Ishikawa (cell line): ENCODE data around the gene TLE3.

Source experiments
- CEBPB ChIP-seq: IDR thresholded peaks from 2 replicates; pipeline ENCODE4 v1.6.1; 2012
- CREB1 ChIP-seq: IDR thresholded peaks from 2 replicates; pipeline ENCODE4 v1.6.1; 2012; ENCODE audit warnings: low read depth
- EGR1 ChIP-seq: IDR thresholded peaks from 2 replicates; pipeline ENCODE4 v1.6.1; 2012
- EP300 ChIP-seq: IDR thresholded peaks from 2 replicates; pipeline ENCODE4 v1.6.1; 2012; ENCODE audit warnings: borderline replicate concordance
- FOXM1 ChIP-seq: IDR thresholded peaks from 2 replicates; pipeline ENCODE4 v1.6.1; 2012; ENCODE audit warnings: low read depth, borderline replicate concordance
- MAX ChIP-seq: IDR thresholded peaks from 2 replicates; pipeline ENCODE4 v1.6.1; 2012
- NFIC ChIP-seq: IDR thresholded peaks from 2 replicates; pipeline ENCODE4 v1.6.1; 2012
- RAD21 ChIP-seq: IDR thresholded peaks from 2 replicates; pipeline ENCODE4 v1.6.1; 2012; ENCODE audit warnings: low read depth
- REST ChIP-seq: IDR thresholded peaks from 2 replicates; pipeline ENCODE4 v1.6.1; 2012; ENCODE audit warnings: low read depth, mild to moderate bottlenecking
- TAF1 ChIP-seq: IDR thresholded peaks from 2 replicates; pipeline ENCODE4 v1.6.1; 2012; ENCODE audit warnings: low read depth, mild to moderate bottlenecking
- TCF12 ChIP-seq: IDR thresholded peaks from 2 replicates; pipeline ENCODE4 v1.6.1; 2012; ENCODE audit warnings: low read depth
- TEAD4 ChIP-seq: IDR thresholded peaks from 2 replicates; pipeline ENCODE4 v1.6.1; 2012
- USF1 ChIP-seq: IDR thresholded peaks from 2 replicates; pipeline ENCODE4 v1.6.1; 2012
- YY1 ChIP-seq: IDR thresholded peaks from 2 replicates; pipeline ENCODE4 v1.6.1; 2012; ENCODE audit warnings: low read depth
- ZBTB7A ChIP-seq: IDR thresholded peaks from 2 replicates; pipeline ENCODE4 v1.6.1; 2012; ENCODE audit warnings: low read depth

TLE3 gene

GRCh38 chr15:70035719-70036077 lies 62.0 kb downstream of the TLE3 start:
- TF ChIP-seq TCF12 (no peak), USF1 (no peak), FOXM1 (no peak), EGR1 (no peak), NFIC (no peak), MAX (no peak), CEBPB (no peak)

GRCh38 chr15:70035051-70035718 lies 62.5 kb downstream of the TLE3 start:
- TF ChIP-seq CREB1 (no peak), EP300 (no peak), USF1 (no peak), TAF1 (no peak), FOXM1 (no peak), REST (no peak), NFIC (no peak), CEBPB (no peak), MAX (no peak), TEAD4 (no peak), EGR1 (no peak), TCF12 (no peak)

GRCh38 chr15:70034596-70034995 lies 63.1 kb downstream of the TLE3 start:
- TF ChIP-seq CEBPB (no peak), REST (no peak)

GRCh38 chr15:70034141-70034540 lies 63.6 kb downstream of the TLE3 start:
- TF ChIP-seq CEBPB (no peak), REST (no peak), FOXM1 (no peak), ZBTB7A (no peak), EP300 (no peak), USF1 (no peak), CREB1 (no peak), RAD21 (no peak), TEAD4 (no peak), TCF12 (no peak), MAX (no peak), YY1 (no peak), EGR1 (no peak), NFIC (no peak), TAF1 (no peak)
